Panc1 (cell line): Measurements from ENCODE around the gene EHBP1. TPM values are rescaled to one million over a fixed set of nuclear protein-coding genes. Genes with fewer than 3 reads are reported as not detected.

Experiments
- ATAC-seq: fragments of 200-7000 bp; cut with Tn5 transposase; 2 replicates; pipeline ENCODE4 v1.9.1; 2020; ENCODE audit warnings: mild to moderate bottlenecking, moderate library complexity
- BruUV-seq: library from RNA; stranded (reverse); fragments of 400-500 nt; replicated peaks from 2 replicates; lab custom pipeline; 2021; lab: Mats Ljungman, UMichigan
- CTCF ChIA-PET: fragments of 300-600 bp; sonication (Branson Sonifier 250); formaldehyde crosslinking; loops from one replicate; lab custom pipeline; 2022; ENCODE audit warnings: antibody characterized with exemption; lab: Charles Lee
- POLR2A ChIA-PET: fragments of 300-600 bp; sonication (Branson Sonifier 250); formaldehyde crosslinking; loops from one replicate; lab custom pipeline; 2022; ENCODE audit warnings: antibody characterized with exemption; lab: Charles Lee
- DNase-seq: peaks from one replicate; pipeline ENCODE4 v3.0.0-alpha.2; 2010; ENCODE audit warnings: low read depth, low spot score
- H3K27ac ChIP-seq: 2 replicates; pipeline ENCODE4 v1.5.1; 2011; ENCODE audit warnings: mild to moderate bottlenecking, low read length, inconsistent platforms
- H3K27me3 ChIP-seq: fragments of 200-500 bp; sonication (Bioruptor generic); 2 replicates; pipeline ENCODE4 v1.6.0; 2014; ENCODE audit warnings: low read length, inconsistent platforms; ENCODE audit not compliant: control insufficient read depth, insufficient read depth
- H3K36me3 ChIP-seq: fragments of 200-500 bp; sonication (Bioruptor generic); 2 replicates; pipeline ENCODE4 v1.5.1; 2014; ENCODE audit warnings: inconsistent platforms, mild to moderate bottlenecking, low read length, moderate library complexity; ENCODE audit not compliant: control insufficient read depth, insufficient read depth
- H3K4me1 ChIP-seq: 2 replicates; pipeline ENCODE4 v1.5.1; 2011; ENCODE audit warnings: inconsistent platforms, mild to moderate bottlenecking, low read length, moderate library complexity; ENCODE audit not compliant: control insufficient read depth, insufficient read depth
- H3K4me3 ChIP-seq, 2 experiments: 2 replicates each; pipeline ENCODE4 v1.5.1; 2011 to 2012; ENCODE audit warnings: low read depth in 2 of 2, low read length in 2 of 2, mild to moderate bottlenecking in 2 of 2, inconsistent platforms in 1 of 2, moderate library complexity in 1 of 2
- H3K9me3 ChIP-seq: fragments of 200-500 bp; sonication (Bioruptor generic); 2 replicates; pipeline ENCODE4 v1.5.1; 2014; ENCODE audit warnings: low read depth, mild to moderate bottlenecking, inconsistent platforms, low read length, moderate library complexity; ENCODE audit not compliant: control insufficient read depth, insufficient read depth
- POLR2AphosphoS5 ChIP-seq: IDR thresholded peaks from 2 replicates; pipeline ENCODE4 v1.6.1; 2012; ENCODE audit warnings: mild to moderate bottlenecking, low read depth, low read length, moderate library complexity
- SIN3A ChIP-seq: IDR thresholded peaks from 2 replicates; pipeline ENCODE4 v1.6.1; 2012; ENCODE audit warnings: low read depth, mild to moderate bottlenecking, low read length, moderate library complexity, borderline replicate concordance; ENCODE audit not compliant: insufficient read depth
- TCF7L2 ChIP-seq: IDR thresholded peaks from 2 replicates; pipeline ENCODE4 v1.6.1; 2011; ENCODE audit warnings: mild to moderate bottlenecking, low read depth, low read length, inconsistent platforms
- in situ Hi-C: cut with HindIII; loops from 2 replicates; pipeline ENCODE4 v1.10.0; 2016; ENCODE audit warnings: low sequenced_read_pairs, low pct_unique_long_range_greater_than_20kb
- intact Hi-C: fragments of 100-400 bp; cut with micrococcal nuclease; formaldehyde crosslinking; loops from one replicate; pipeline ENCODE4 v1.10.0; 2022; ENCODE audit not compliant: unreplicated experiment
- total RNA-seq: library from RNA; stranded (reverse); gene quantifications from one replicate; pipeline ENCODE4 v1.2.1, GENCODE V29; 2021; ENCODE audit not compliant: unreplicated experiment
- TF ChIP-seq, protein P1 (sequence below): fragments of 450-650 bp; IDR thresholded peaks from 2 replicates; pipeline ENCODE4 v1.5.1; 2017; ENCODE audit warnings: mild to moderate bottlenecking
- TF ChIP-seq, protein P2 (sequence below), 2 experiments: IDR thresholded peaks; 2 replicates each; pipeline ENCODE4 v1.6.1; 2011 to 2012; ENCODE audit warnings: low read depth in 2 of 2, control low read depth in 1 of 2, low read length in 1 of 2, mild to moderate bottlenecking in 1 of 2, moderate library complexity in 1 of 2; ENCODE audit not compliant: insufficient read depth in 1 of 2

Gene EHBP1
- total RNA-seq, 1 experiment from 2014 or later, result 46.1 TPM

- no TSS peak for BruUV-seq
- ChIA-PET POLR2A (interaction anchor here (0.7 kb wide), 1 partner anchor 258 kb away, joined by 4 read pairs; no protein-coding TSS in a partner anchor), CTCF (no interaction called here)
- no peak overlapping the region for H3K4me3 ChIP-seq
- no peaks in the 10 kb centered on the region for H3K9me3 ChIP-seq
- H3K27me3 ChIP-seq, result no peaks in the 10 kb centered on the region
- no peak overlapping the region for H3K27ac ChIP-seq
- H3K4me1 ChIP-seq, result peaks cover 1% of the 10 kb centered on the region; the same call in 1 of the 2 replicates
- in situ Hi-C loops (no loop called here), intact Hi-C loops (no loop called here)
- DNase-seq, result no peak
- TF ChIP-seq TCF7L2 (no peak), POLR2AphosphoS5 (no peak), SIN3A (no peak)
- TF ChIP-seq, protein P1, sequence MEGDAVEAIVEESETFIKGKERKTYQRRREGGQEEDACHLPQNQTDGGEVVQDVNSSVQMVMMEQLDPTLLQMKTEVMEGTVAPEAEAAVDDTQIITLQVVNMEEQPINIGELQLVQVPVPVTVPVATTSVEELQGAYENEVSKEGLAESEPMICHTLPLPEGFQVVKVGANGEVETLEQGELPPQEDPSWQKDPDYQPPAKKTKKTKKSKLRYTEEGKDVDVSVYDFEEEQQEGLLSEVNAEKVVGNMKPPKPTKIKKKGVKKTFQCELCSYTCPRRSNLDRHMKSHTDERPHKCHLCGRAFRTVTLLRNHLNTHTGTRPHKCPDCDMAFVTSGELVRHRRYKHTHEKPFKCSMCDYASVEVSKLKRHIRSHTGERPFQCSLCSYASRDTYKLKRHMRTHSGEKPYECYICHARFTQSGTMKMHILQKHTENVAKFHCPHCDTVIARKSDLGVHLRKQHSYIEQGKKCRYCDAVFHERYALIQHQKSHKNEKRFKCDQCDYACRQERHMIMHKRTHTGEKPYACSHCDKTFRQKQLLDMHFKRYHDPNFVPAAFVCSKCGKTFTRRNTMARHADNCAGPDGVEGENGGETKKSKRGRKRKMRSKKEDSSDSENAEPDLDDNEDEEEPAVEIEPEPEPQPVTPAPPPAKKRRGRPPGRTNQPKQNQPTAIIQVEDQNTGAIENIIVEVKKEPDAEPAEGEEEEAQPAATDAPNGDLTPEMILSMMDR, result no peak
- TF ChIP-seq, protein P2, sequence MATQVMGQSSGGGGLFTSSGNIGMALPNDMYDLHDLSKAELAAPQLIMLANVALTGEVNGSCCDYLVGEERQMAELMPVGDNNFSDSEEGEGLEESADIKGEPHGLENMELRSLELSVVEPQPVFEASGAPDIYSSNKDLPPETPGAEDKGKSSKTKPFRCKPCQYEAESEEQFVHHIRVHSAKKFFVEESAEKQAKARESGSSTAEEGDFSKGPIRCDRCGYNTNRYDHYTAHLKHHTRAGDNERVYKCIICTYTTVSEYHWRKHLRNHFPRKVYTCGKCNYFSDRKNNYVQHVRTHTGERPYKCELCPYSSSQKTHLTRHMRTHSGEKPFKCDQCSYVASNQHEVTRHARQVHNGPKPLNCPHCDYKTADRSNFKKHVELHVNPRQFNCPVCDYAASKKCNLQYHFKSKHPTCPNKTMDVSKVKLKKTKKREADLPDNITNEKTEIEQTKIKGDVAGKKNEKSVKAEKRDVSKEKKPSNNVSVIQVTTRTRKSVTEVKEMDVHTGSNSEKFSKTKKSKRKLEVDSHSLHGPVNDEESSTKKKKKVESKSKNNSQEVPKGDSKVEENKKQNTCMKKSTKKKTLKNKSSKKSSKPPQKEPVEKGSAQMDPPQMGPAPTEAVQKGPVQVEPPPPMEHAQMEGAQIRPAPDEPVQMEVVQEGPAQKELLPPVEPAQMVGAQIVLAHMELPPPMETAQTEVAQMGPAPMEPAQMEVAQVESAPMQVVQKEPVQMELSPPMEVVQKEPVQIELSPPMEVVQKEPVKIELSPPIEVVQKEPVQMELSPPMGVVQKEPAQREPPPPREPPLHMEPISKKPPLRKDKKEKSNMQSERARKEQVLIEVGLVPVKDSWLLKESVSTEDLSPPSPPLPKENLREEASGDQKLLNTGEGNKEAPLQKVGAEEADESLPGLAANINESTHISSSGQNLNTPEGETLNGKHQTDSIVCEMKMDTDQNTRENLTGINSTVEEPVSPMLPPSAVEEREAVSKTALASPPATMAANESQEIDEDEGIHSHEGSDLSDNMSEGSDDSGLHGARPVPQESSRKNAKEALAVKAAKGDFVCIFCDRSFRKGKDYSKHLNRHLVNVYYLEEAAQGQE (IDR thresholded peaks at IDR 0.05; ENCODE audit: insufficient read depth in 1 of 2, low read depth in 2 of 2, low read length in 1 of 2), result no peak
- no peak for ATAC-seq
- no peaks in the 10 kb centered on the region for H3K36me3 ChIP-seq
Measured at GRCh38 chr2:62765619-62766376, 60.3 kb downstream of the EHBP1 start.

DNA sequence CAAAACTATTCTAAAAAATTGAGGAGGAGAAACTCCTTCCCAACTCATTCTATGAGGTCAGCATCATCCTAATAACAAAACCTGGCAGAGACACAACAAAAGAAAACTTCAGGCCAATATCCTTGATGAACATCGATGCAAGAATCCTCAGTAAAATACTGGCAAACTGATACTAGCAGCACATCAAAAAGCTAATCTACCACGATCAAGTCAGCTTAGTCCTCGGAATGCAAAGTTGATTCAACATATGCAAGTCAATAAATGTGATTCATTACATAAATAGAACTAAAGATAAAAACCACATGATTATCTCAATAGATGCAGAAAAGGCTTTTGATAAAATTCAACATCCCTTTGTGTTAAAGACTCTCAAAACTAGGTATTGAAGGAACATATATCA, 63.1 kb downstream of the EHBP1 start:
- TF ChIP-seq, protein P2 (IDR thresholded peaks at IDR 0.05; ENCODE audit: insufficient read depth in 1 of 2, low read depth in 2 of 2, low read length in 1 of 2), result no peak
- 0 out of 2 replicates have a peak, but pooled peaks have one; percentile 62 for TF ChIP-seq TCF7L2
- no peaks in the 10 kb centered on the region for H3K27me3 ChIP-seq
- H3K27ac ChIP-seq, result no peak overlapping the region
- in situ Hi-C loops, result no loop called here
- no peaks in the 10 kb centered on the region for H3K9me3 ChIP-seq
- CTCF ChIA-PET, result no interaction called here
- no peak overlapping the region for H3K4me3 ChIP-seq
- DNase-seq (no peak), ATAC-seq (peak; percentile 73; the same call in 1 of the 2 replicates)
- no peaks in the 10 kb centered on the region; the same call in 1 of the 2 replicates for H3K4me1 ChIP-seq
- no peaks in the 10 kb centered on the region for H3K36me3 ChIP-seq
- POLR2A ChIA-PET, result interaction anchor here (0.6 kb wide), 1 partner anchor 29 kb away, joined by 9 read pairs; no protein-coding TSS in a partner anchor
- intact Hi-C loops, result no loop called here
- no TSS peak for BruUV-seq
